HCT116 (cell line): Measurements from ENCODE around the gene KRT74.

Source experiments
- EZH2 ChIP-seq: fragments of 200-600 bp; sonication (generic); IDR thresholded peaks from 2 replicates; pipeline ENCODE4 v1.6.1; 2017; ENCODE audit warnings: antibody characterized with exemption, mixed run types
- POLR2A ChIP-seq: IDR thresholded peaks from 2 replicates; pipeline ENCODE4 v1.7.0; 2011; ENCODE audit warnings: borderline replicate concordance; ENCODE audit not compliant: insufficient read depth, insufficient read length; ENCODE audit errors: extremely low read depth
- POLR2AphosphoS5 ChIP-seq: IDR thresholded peaks from 2 replicates; pipeline ENCODE4 v1.6.1; 2011; ENCODE audit warnings: mild to moderate bottlenecking, low read depth, low read length, moderate library complexity
- RAD21 ChIP-seq: IDR thresholded peaks from 2 replicates; pipeline ENCODE4 v1.6.1; 2012; ENCODE audit warnings: low read depth, mild to moderate bottlenecking
- REST ChIP-seq: IDR thresholded peaks from 2 replicates; pipeline ENCODE4 v1.6.1; 2012; ENCODE audit warnings: low read depth
- SRF ChIP-seq: IDR thresholded peaks from 2 replicates; pipeline ENCODE4 v1.6.1; 2012; ENCODE audit warnings: low read depth
- YY1 ChIP-seq: IDR thresholded peaks from 2 replicates; pipeline ENCODE4 v1.6.1; 2011; ENCODE audit warnings: low read length, low read depth, moderate library complexity, mild to moderate bottlenecking; ENCODE audit not compliant: insufficient replicate concordance; ENCODE audit errors: extremely low read depth
- ZBTB33 ChIP-seq: IDR thresholded peaks from 2 replicates; pipeline ENCODE4 v1.6.1; 2011; ENCODE audit warnings: mild to moderate bottlenecking, low read length, moderate library complexity; ENCODE audit not compliant: insufficient replicate concordance; ENCODE audit errors: extremely low read depth
- ZNF274 ChIP-seq: fragments of 200-500 bp; sonication (Bioruptor generic); IDR thresholded peaks from 2 replicates; pipeline ENCODE4 v1.6.1; 2014; ENCODE audit warnings: mild to moderate bottlenecking, low read depth, low read length, inconsistent platforms
- TF ChIP-seq, protein P1 (sequence below), 3 experiments: fragments of 200-600 bp in 1 of 3; sonication (generic) in 1 of 3; IDR thresholded peaks in 2 of 3; conservative IDR thresholded peaks in 1 of 3; 2 replicates each; pipeline ENCODE4 v1.5.1; 2012 to 2017; ENCODE audit warnings: low read depth in 2 of 3, low read length in 2 of 3, antibody characterized with exemption in 1 of 3, borderline replicate concordance in 1 of 3, control low read depth in 1 of 3, mild to moderate bottlenecking in 1 of 3, mixed read lengths in 1 of 3, mixed run types in 1 of 3, moderate library complexity in 1 of 3; ENCODE audit not compliant: insufficient read depth in 1 of 3

GRCh38 chr12:52521175-52521567 is 52.5 kb downstream of the KRT74 start:
- TF ChIP-seq POLR2A (no peak), ZNF274 (no peak), YY1 (no peak), SRF (no peak), RAD21 (peak; percentile 4; the same call in 1 of the 2 replicates), REST (no peak), EZH2 (no peak), POLR2AphosphoS5 (no peak; the same call in 1 of the 2 replicates), ZBTB33 (no peak)
- TF ChIP-seq, protein P1, sequence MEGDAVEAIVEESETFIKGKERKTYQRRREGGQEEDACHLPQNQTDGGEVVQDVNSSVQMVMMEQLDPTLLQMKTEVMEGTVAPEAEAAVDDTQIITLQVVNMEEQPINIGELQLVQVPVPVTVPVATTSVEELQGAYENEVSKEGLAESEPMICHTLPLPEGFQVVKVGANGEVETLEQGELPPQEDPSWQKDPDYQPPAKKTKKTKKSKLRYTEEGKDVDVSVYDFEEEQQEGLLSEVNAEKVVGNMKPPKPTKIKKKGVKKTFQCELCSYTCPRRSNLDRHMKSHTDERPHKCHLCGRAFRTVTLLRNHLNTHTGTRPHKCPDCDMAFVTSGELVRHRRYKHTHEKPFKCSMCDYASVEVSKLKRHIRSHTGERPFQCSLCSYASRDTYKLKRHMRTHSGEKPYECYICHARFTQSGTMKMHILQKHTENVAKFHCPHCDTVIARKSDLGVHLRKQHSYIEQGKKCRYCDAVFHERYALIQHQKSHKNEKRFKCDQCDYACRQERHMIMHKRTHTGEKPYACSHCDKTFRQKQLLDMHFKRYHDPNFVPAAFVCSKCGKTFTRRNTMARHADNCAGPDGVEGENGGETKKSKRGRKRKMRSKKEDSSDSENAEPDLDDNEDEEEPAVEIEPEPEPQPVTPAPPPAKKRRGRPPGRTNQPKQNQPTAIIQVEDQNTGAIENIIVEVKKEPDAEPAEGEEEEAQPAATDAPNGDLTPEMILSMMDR (IDR thresholded peaks at IDR 0.05 in 2 of 3, conservative IDR thresholded peaks at IDR 0.05 in 1 of 3; ENCODE audit: borderline replicate concordance in 1 of 3, insufficient read depth in 1 of 3, low read depth in 2 of 3, low read length in 2 of 3), result no peak
